ENCODE measurements around the gene RELCH.

RELCH gene

DNA sequence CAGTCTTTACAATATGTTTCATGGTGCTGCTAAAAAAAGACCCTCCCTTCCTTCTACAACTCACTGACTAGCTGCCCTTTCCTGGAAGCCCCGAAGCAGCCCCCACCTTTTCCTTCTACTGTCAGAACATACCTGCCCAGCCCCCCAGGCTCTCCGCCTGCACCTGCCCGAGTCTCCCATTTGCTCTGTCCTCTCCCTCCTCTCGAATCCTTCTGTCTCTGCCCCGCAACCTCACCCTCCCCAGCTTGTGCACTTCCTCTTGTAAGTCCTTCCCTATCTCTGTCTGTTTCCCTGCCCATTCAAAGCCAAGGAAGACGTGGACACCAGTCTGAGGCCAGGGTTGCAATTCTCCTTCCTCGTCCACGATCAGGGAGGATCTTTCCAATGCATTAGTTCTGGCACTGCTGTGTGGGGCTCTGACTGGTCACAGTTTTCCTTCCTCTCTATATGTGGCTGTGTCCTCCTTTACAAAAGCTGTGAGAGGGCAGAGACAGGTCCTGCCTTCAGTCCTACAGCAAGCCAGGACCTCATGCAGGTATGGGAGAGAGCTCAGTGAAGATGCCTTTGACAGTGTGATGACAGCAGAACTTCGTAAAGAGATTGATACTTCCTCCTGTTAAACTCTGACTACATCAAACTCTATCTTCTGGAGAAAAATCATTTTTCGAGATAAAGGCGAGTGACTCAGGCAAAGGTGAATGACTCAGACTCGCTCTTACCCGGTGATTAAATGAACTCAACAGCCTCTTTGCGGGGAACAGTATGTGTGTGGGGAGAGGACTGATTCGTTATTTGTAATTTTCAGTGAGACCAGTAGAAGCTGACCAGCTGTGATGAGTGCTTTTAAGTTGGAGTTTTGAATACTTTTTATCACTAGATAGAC is 152.3 kb downstream of the RELCH start:
- DNase-seq (ENCODE audit: low spot score) = no peak

DNA sequence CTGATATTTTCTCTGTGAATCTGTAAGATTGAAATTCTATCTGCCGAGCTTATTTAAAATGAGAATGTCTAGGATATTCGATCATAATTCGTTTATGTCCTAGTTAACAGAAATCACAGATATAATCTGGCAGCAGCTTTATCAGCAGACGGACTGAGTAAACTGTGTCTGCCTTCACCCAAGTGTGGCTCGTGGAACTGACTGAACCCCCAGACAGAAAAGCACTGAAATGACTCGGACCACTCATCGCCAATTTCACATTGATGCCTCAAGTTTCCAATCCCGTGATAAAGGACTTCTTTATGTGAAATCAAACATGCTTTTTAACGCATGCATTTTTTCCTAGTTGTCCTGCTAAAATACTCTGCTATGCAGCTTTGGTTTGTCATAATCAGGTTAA is 153.9 kb downstream of the RELCH start:
- DNase-seq (ENCODE audit: low spot score) = no peak

DNA sequence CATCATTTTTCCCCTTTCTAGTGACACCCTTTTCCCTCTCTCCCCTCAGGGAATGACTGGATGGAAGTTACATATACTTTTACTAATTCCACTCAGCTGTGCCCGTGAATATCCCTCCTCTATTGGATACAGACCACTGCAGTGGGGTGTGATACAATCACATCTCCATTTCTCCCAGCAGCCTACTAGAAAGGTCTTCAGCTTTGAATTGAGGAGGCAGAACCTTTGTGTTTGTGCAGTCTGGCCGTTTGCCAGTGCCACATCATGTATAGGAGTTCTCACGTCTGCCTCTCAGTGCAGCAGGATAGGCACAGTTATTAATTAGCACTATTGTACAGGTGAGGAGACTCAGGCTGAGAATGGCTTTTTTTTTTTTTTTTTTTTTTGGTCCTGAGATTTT is 154.4 kb downstream of the RELCH start:
- DNase-seq (ENCODE audit: low spot score) = no peak

DNA sequence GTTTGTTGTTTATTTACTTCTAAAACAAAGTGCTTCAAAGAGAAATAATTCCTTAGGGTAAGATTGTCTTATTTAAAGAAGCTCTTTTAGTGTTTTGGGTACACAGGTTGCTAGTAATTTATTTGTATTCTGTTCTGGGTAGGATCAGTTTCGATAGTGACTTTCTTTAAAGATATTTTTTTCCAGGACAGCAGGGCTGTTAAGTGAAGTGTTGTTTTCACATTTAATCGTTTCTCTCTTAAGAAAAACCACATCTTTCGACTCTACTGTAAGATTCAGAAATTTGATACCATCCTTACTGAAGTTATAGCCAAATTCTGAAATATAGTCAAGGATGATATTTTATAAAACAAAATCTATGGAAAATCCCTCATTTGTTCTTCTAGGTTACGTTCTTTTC is 155.8 kb downstream of the RELCH start:
- no peak for DNase-seq (ENCODE audit: low spot score)

DNA sequence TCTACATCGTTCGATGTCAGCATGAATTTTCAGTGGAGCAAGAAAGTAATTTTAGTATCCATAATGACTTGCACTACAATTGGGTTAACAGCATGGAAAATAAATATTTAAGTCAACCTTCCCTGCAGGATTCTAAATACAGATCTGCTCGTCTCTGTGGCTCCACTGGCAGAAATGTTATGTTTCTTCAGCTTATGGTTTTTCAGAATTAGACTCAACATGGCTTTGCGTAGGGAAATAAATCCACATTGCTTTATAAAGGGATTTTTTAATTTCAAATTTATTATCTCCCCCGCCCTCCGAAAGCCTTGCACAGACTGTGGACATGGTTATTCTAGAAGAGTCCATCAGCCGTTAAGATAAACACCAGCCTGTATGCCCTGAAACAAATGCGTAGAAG is 156.3 kb downstream of the RELCH start:
- no peak for DNase-seq (ENCODE audit: low spot score)

DNA sequence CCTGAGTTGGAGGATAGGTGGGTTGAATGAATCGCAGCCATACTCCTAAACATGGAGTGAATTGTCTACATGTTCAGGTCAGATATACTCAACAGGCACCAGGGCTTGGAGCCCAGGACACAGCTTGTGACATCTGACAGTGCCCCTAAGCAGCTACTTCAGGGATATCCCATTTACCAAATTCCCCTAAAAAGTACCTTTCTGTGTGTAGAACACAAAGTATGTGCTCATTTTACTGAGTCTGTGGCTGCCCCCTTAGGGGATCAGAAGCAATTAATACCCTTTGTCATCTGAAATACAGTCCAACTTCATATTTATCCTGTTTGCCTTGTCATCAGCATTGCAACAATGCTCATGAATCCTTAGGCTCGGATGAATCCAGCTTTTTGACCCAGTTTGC is 158.9 kb downstream of the RELCH start:
- no peak for DNase-seq (ENCODE audit: low spot score)

DNA sequence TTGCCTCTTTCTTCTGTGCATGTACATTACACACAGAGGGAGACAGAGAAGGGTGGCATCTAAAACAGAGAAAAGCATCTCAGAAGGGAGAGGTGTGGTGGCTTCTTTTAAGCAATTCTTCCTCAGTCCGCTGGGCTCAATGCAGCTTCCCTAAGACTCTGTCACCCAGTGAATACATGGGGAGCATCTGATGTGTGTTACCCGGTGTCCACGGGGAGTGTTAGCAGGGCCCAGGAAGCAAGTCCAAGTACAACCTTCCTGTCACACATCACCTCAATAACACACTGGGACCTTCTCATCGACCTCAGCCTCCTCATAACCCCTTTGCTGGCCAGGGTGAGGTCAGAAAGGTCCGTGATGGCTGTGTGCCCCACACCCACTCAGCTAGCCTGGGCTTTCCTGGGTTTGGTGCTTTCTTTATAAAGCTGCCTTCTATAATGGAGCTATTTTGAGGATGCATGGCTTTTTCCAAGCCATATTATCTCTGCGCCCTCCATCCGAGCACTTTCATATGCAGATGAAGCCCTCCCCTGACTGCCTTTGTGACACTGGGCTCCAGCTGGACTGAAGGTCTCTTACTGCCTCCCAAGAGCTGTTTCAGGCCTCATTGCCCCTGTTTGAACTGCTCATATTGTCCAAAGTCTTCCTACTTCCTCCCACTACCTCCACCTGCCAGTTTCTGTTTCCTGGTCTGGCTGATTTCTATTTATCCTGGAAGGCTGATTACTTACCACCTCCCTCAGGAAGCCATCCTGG is 159.5 kb downstream of the RELCH start:
- DNase-seq (ENCODE audit: low spot score) = no peak

DNA sequence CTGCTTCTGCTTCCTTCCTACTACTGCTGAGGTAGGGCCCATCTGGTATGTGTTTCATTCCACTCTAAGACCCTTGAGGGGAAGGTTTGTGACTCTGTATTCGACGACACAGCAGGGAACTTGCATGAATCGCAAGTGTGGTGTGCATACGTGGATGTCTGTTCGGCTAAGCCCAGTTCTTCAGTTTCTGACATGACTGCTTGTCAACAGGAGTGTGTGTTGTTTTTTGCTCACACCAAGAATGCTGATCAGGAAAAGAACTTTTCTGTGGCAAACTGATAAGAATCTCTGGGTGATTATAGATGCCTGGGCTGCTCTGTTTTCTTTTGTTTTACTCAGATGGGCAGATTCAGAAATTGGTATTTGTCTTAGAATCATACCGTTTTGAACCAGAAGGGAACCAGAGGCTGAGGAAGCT is 160.0 kb downstream of the RELCH start:
- no peak for DNase-seq (ENCODE audit: low spot score)

DNA sequence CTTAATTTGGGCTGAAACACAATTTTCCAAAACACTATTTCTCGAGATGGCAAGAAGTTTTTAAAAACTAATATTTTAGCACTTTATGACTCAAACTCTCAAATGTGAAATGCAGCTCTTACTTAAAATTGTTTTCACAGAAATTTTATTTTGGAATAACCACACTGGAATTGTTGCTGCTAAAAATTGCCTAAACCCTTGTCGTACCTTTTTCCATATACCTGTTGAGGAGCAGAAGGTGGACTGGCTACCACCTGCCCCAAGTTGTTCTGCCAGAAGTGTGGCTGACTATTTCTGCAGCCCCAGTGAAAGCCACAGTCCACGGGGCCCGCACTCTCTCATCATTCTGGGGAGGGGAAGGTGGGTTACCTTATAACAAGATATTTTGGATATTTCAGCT is 161.4 kb downstream of the RELCH start:
- DNase-seq (ENCODE audit: low spot score) = no peak

DNA sequence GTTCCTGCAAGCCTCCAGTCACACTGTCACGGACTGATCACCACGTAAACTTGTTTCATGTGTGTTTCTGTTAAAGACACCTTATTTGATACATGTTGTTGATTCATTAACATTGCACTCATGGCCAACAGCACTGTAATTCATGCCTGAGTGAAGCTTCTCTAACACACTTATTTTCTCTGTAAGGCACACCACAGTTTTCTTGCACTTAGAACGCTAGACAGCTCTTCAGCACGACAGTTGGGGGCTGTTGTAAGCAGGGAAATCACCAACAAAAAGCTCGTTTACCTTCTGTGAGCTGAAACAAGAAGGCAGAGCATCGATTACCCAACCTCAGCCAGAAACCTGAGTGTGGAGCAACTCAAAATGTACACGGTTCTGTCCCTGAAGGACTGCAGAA is 166.1 kb downstream of the RELCH start:
- DNase-seq (ENCODE audit: low spot score) = no peak

DNA sequence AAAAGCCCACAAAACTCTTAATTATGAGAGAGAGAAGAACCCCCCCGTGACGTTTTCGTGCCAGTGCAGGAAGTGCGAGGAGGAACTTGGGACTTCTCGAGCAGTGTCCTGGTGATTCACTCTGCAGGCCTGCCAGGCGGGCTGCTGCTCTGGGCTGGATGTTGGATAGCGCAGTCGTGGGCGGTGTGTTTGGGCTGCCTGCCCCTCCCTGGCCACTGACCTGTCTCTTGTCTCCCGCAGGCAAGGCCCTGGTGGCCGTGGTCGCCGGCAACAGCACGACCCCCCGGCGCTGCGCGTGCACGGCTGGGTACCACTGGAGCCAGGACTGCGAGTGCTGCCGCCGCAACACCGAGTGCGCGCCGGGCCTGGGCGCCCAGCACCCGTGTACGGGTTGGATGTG is 167.1 kb downstream of the RELCH start:
- no peak for DNase-seq (ENCODE audit: low spot score)

DNA sequence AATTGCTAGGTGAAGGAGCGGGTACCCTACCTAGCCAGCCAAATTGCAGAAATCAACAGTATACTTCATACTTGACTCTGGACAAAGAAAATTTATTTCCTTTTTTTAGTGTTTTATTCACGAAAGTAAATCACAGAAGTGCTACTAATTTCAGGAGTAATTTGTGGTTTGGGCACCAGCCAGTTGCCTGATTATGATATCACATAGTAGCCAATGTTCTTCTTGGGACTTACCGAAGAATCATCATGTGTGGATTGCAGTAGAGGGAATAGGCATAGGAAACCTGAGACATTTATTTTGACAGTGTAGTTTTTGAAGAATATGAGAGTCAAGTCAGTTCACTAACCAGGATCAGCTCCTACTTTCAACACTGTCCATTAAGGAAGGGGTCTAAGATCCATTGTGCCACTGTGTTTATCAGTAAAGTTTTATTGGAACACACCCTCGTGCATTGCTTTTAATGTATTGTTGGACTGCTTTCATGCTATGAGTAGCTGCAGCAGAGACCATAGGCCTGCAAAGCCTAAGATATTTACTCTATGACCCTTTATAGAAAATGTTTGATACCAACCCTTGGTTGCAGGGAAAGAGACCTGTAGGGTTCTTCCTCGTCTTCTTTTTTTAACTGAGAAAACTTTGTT is 170.1 kb downstream of the RELCH start:
- DNase-seq (ENCODE audit: low spot score) = no peak

Small RNAs within 50 kb of the gene (small RNA-seq; reads per million reads assigned to genes)
- gene RF00019 = 0 reads per million in 2 experiments

All from SK-N-DZ (cell line).